HG02884 (cell line): ENCODE data around the gene TOMM5.

Experiments used
- ATAC-seq: cut with Tn5 transposase; IDR thresholded peaks from one replicate; pipeline ENCODE4 v1.9.1; 2021; ENCODE audit warnings: mild to moderate bottlenecking, moderate library complexity; ENCODE audit not compliant: unreplicated experiment

TOMM5 gene

DNA sequence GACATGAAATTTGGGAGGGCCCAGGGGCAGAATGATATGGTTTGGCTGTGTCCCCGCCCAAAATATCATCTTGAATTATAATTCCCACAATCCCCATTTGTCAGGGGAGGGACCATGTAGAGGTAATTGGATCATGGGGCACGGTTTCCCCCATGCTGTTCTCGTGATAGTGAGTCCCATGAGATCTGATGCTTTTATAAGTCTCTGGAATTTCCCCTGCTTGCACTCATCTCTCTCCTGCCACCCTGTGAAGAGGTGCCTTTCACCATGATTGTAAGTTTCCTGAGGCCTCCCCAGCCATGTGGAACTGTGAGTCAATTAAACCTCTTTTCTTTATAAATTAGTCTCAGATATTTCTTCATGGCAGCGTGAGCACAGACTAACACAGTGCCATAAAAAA, 27.5 kb downstream of the TOMM5 start:
- no peak for ATAC-seq

- ATAC-seq: no peak
Observed at GRCh38 chr9:37563806-37564513, 28.4 kb downstream of the TOMM5 start.

- no peak for ATAC-seq
Observed at GRCh38 chr9:37562826-37563225, 29.6 kb downstream of the TOMM5 start.

- ATAC-seq: no peak
Observed at GRCh38 chr9:37561682-37562081, 30.7 kb downstream of the TOMM5 start.

GRCh38 chr9:37559855-37560592, 32.4 kb downstream of the TOMM5 start:
- ATAC-seq: no peak

- ATAC-seq: no peak
Observed at GRCh38 chr9:37559125-37559524, 33.3 kb downstream of the TOMM5 start.

DNA sequence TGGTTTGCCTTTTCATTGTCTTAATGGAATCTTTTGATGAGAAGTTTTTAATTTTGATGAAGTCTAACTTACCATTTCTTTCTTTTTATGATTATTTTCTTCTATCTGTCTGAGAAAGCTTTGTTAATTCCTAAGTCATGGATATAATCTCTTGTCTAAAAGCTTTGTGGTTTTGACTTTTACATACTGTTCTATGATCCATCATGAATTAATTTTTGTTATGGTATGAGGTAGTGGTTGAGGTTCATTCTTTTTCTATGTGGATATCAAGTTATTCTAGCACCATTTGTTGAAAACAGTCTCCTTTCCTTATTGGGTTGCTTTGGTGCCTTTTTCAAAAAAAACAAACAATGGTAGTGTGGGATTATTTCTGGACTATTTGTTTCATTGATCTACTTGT, 36.6 kb downstream of the TOMM5 start:
- ATAC-seq: no peak

GRCh38 chr9:37554318-37554717, 38.1 kb downstream of the TOMM5 start:
- ATAC-seq: no peak

DNA sequence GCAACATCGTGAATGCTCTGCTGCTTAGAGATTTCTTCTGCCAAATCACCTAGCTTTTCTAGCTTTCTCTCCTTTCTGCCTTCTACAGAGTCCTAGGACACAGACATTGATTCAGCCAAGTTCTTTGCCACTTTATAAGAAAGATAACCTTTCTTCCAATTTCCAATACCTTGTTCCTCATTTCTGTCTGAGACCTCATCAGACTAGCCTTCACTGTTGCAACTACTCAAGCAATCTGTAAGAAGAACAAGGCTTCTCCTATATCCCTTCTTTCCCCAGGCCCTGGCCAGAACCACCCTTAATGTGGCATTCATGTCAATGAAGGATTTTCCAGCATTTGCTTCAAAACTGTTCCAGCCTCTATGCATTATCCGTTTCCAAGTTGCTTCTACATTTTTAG, 40.5 kb downstream of the TOMM5 start:
- no peak for ATAC-seq

- no peak for ATAC-seq
Observed at GRCh38 chr9:37551468-37551867, 40.9 kb downstream of the TOMM5 start.

GRCh38 chr9:37550781-37551180, 41.6 kb downstream of the TOMM5 start:
- ATAC-seq: no peak

DNA sequence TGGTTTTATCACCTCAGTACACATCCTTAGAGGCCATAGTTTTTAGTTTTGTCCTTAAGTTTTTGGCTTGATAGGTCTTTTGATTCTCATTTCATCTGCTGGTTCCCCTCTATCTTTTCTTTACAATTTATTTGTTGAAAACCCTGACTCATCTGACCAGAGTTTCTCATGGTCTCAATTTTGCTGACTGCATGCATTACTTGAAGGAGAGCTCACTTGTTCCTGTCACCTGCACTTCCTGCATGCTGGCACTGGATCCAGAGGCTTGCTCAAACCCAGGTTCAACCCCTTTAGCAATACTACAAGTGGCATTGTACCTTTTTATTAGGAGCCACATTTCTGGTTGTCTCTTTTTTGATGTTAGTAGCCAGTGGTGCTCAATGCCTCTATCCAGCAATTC, 42.9 kb downstream of the TOMM5 start:
- no peak for ATAC-seq

- ATAC-seq: no peak
Observed at GRCh38 chr9:37547328-37547878, 45.0 kb downstream of the TOMM5 start.

- ATAC-seq: no peak
Observed at GRCh38 chr9:37543468-37543867, 48.9 kb downstream of the TOMM5 start.

DNA sequence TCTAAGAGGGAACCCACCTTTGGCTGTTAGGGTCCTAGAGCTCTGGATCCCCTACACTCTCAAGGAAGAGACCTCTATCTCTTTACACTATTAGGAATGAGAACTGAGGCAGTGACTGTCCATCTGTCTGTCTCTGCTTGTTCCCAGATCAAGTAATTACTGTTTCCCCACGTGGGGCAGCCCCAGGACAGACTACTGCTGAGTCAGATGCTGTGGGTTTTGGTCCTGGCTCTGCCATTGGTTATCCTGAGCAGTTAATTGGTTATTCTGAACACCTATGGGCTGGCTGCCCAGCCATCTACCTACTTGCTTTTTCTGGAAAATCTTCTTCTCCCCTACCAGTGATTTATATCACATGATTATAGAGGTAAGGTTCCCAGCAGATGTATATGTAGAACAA, 49.5 kb downstream of the TOMM5 start:
- no peak for ATAC-seq

DNA sequence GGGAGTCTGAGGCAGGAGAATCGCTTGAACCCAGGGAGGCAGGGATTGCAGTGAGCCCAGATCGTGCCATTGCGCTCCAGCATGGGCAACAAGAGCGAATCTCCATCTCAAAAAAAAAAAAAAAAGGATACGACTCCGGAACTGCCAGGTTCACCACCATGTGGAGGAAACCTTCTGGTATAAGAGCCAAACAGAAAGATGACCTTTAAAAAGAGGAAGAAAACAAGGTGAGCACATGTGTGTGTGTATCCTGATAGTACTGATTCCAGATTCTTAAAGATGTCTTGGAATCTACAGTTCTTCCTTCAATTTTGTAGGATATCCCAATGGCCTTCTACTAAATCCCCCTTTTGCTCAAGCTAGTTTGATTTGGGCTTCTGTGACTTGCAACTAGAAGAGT, 49.9 kb downstream of the TOMM5 start:
- no peak for ATAC-seq

DNA sequence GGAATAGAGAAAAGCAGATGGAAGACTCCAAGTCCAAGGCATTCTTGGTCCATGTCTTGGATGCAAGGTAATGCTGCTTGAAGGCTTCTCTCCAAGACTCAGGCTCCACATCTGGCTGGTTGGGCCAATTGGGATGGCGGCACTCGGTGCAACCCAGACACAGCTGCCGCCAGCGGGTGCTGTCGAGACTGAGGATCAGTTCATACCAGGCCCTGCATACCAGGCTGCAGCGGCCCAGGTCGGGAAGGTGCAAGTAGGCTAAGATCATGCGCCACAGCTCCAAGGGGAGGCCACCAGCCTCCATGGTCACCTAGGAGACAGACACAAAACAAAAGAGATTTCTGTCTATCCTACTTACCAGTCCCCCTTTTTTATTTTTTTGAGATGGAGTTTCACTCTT, 50.9 kb downstream of the TOMM5 start:
- no peak for ATAC-seq

DNA sequence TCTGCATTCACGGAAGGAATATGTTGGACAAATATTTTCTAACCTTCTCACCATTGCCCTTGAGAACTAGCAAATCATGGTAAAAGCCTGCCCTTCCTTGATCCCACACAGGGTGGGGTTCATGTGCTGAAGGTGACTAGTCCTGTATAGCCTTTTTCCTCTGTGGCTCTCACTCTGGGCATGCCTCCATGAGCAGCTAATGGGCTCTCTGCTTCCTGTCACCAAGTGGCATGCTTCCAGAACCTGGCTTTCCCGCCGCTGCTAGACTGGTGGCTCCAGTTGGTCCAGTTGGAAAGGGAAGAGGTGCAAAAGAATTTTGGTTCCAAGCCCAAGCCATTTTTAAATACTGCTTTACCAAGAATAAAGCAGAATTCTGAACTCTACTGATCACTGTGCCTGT, 51.8 kb downstream of the TOMM5 start:
- ATAC-seq: no peak

- no peak for ATAC-seq
Observed at GRCh38 chr9:37539634-37540033, 52.8 kb downstream of the TOMM5 start.
